ENCODE results near the gene PDE4D. TPM values are rescaled to one million over a fixed set of nuclear protein-coding genes. Genes with fewer than 3 reads are reported as not detected.

The PDE4D gene
- total RNA-seq, 1 experiment from 2014 or later: 3.3 TPM

GRCh38 chr5:59186623-59187022 is 706.9 kb downstream of the PDE4D start:
- H3K4me1 Mint-ChIP-seq: peaks cover 33% of the 10 kb centered on the region
- no peak overlapping the region for H3K4me3 Mint-ChIP-seq
- TF ChIP-seq RORB (CRISPR knock-in tag; IDR thresholded peaks at IDR 0.05) (no peak), ARID4B (CRISPR knock-in tag; IDR thresholded peaks at IDR 0.05; ENCODE audit: borderline replicate concordance) (no peak), FOXJ3 (CRISPR knock-in tag; IDR thresholded peaks at IDR 0.05; ENCODE audit: borderline replicate concordance) (no peak), E2F1 (CRISPR knock-in tag; IDR thresholded peaks at IDR 0.05) (no peak), FOXP4 (CRISPR knock-in tag; IDR thresholded peaks at IDR 0.05) (no peak), ZNF512 (CRISPR knock-in tag; IDR thresholded peaks at IDR 0.05; ENCODE audit: borderline replicate concordance) (no peak), CBFB (CRISPR knock-in tag; IDR thresholded peaks at IDR 0.05; ENCODE audit: low read depth) (no peak), SP1 (CRISPR knock-in tag; conservative IDR thresholded peaks at IDR 0.05) (no peak)
- no peak overlapping the region for H3K27ac Mint-ChIP-seq
- ATAC-seq (no peak), DNase-seq (ENCODE audit: low spot score) (no peak)
- POLR2A ChIA-PET: interaction anchor here (0.9 kb wide), 1 partner anchor 201 kb away, joined by 4 read pairs; no protein-coding TSS in a partner anchor
- no peaks in the 10 kb centered on the region for H3K27me3 Mint-ChIP-seq (ENCODE audit: low read depth)
- H3K9me3 Mint-ChIP-seq: no peaks in the 10 kb centered on the region
- no peaks in the 10 kb centered on the region for H3K36me3 Mint-ChIP-seq
- CTCF ChIA-PET: interaction anchor here (2.8 kb wide), 2 partner anchors 203 to 486 kb away, joined by 8 to 11 read pairs; no protein-coding TSS in a partner anchor

GRCh38 chr5:59185757-59186385 is 707.7 kb downstream of the PDE4D start:
- Mint-ChIP-seq H3K4me1 (peaks cover 33% of the 10 kb centered on the region), H3K4me3 (no peak overlapping the region), H3K27ac (no peak overlapping the region), H3K36me3 (no peaks in the 10 kb centered on the region), H3K27me3 (ENCODE audit: low read depth) (no peaks in the 10 kb centered on the region), H3K9me3 (no peaks in the 10 kb centered on the region)
- ATAC-seq: 0 out of 2 replicates have a peak, but pooled peaks have one; percentile 27
- TF ChIP-seq ZNF671 (CRISPR knock-in tag; IDR thresholded peaks at IDR 0.05) (no peak), ZNF138 (CRISPR knock-in tag; conservative IDR thresholded peaks at IDR 0.05) (no peak), ZNF423 (CRISPR knock-in tag; IDR thresholded peaks at IDR 0.05) (no peak), SP1 (CRISPR knock-in tag; conservative IDR thresholded peaks at IDR 0.05) (no peak), ELF4 (CRISPR knock-in tag; IDR thresholded peaks at IDR 0.05; ENCODE audit: low read depth) (no peak), NFE2L1 (CRISPR knock-in tag; IDR thresholded peaks at IDR 0.05) (no peak), ZNF416 (CRISPR knock-in tag; IDR thresholded peaks at IDR 0.05) (no peak), GABPB1 (CRISPR knock-in tag; IDR thresholded peaks at IDR 0.05) (no peak), MLX (CRISPR knock-in tag; IDR thresholded peaks at IDR 0.05) (no peak), IRF2 (CRISPR knock-in tag; IDR thresholded peaks at IDR 0.05; ENCODE audit: borderline replicate concordance, low read depth) (no peak), CTCF (IDR thresholded peaks at IDR 0.05) (no peak), TEAD4 (CRISPR knock-in tag; IDR thresholded peaks at IDR 0.05) (no peak), FOXP4 (CRISPR knock-in tag; IDR thresholded peaks at IDR 0.05) (no peak), SMAD3 (CRISPR knock-in tag; IDR thresholded peaks at IDR 0.05; ENCODE audit: borderline replicate concordance) (no peak), CBFB (CRISPR knock-in tag; IDR thresholded peaks at IDR 0.05; ENCODE audit: low read depth) (no peak)
- ChIA-PET CTCF (no interaction called here), POLR2A (interaction anchor here (0.9 kb wide), 1 partner anchor 202 kb away, joined by 4 read pairs; no protein-coding TSS in a partner anchor)
- DNase-seq (ENCODE audit: low spot score): no peak
